NT2/D1 (cell line): ENCODE measurements around the gene TPPP3.

ENCODE experiments used
- YY1 ChIP-seq: IDR thresholded peaks from 2 replicates; pipeline ENCODE4 v1.6.1; 2011; ENCODE audit not compliant: insufficient read length, insufficient read depth
- ZNF274 ChIP-seq: IDR thresholded peaks from 2 replicates; pipeline ENCODE4 v1.6.1; 2011; ENCODE audit warnings: mild to moderate bottlenecking, low read depth, low read length

- TF ChIP-seq ZNF274 (no peak), YY1 (no peak)
These were observed 37.9 kb upstream of the TPPP3 start, which contains the start of gene HSD11B2 for GRCh38 chr16:67430977-67431774.
